Activated T-helper 17 cell treated with anti-CD3 and anti-CD28 coated beads, Interleukin-2, amount 50 U/mL, for 72 hours (primary cell): ENCODE results near the gene UBE2D2. TPM values are rescaled to one million over a fixed set of nuclear protein-coding genes. Genes with fewer than 3 reads are reported as not detected.
"Not testable (repeated sequence)": the region's sequence is repeated elsewhere in the genome, so short reads cannot be mapped to it uniquely, and the experiment has no call there.

Experiments used
- ATAC-seq: fragments of 150-1000 bp; cut with Tn5 transposase; replicated peaks from 2 replicates; pipeline ENCODE4 v1.10.0; 2021; ENCODE audit warnings: mild to moderate bottlenecking, moderate library complexity
- H3K27ac Mint-ChIP-seq: one replicate; pipeline ENCODE4 v1.8.0; 2022; ENCODE audit warnings: mixed read lengths
- H3K27me3 Mint-ChIP-seq: one replicate; pipeline ENCODE4 v1.8.0; 2022; ENCODE audit warnings: mixed read lengths
- H3K36me3 Mint-ChIP-seq: one replicate; pipeline ENCODE4 v1.8.0; 2022; ENCODE audit warnings: low read depth, mild to moderate bottlenecking, mixed read lengths
- H3K4me1 Mint-ChIP-seq: one replicate; pipeline ENCODE4 v1.8.0; 2022; ENCODE audit warnings: mixed read lengths
- H3K4me3 Mint-ChIP-seq: one replicate; pipeline ENCODE4 v1.8.0; 2022; ENCODE audit warnings: mild to moderate bottlenecking, mixed read lengths
- H3K9me3 Mint-ChIP-seq: one replicate; pipeline ENCODE4 v1.8.0; 2022; ENCODE audit warnings: mixed read lengths
- total RNA-seq, 2 donors: library from RNA; stranded (reverse); gene quantifications; one replicate each; pipeline ENCODE4 v1.2.3, GENCODE V29; 2022

UBE2D2 gene
- total RNA-seq, 2 donors from 2014 or later, result 200 to 270 TPM

GRCh38 chr5:139562847-139563246, 1.7 kb downstream of the UBE2D2 start:
- no peak for ATAC-seq
- no peaks in the 10 kb centered on the region for H3K9me3 Mint-ChIP-seq
- H3K4me1 Mint-ChIP-seq, result peaks cover 19% of the 10 kb centered on the region
- no peaks in the 10 kb centered on the region for H3K27me3 Mint-ChIP-seq
- H3K4me3 Mint-ChIP-seq, result peak overlapping the region; percentile 88
- H3K27ac Mint-ChIP-seq, result peak overlapping the region; percentile 91
- H3K36me3 Mint-ChIP-seq, result peaks cover 66% of the 10 kb centered on the region

DNA sequence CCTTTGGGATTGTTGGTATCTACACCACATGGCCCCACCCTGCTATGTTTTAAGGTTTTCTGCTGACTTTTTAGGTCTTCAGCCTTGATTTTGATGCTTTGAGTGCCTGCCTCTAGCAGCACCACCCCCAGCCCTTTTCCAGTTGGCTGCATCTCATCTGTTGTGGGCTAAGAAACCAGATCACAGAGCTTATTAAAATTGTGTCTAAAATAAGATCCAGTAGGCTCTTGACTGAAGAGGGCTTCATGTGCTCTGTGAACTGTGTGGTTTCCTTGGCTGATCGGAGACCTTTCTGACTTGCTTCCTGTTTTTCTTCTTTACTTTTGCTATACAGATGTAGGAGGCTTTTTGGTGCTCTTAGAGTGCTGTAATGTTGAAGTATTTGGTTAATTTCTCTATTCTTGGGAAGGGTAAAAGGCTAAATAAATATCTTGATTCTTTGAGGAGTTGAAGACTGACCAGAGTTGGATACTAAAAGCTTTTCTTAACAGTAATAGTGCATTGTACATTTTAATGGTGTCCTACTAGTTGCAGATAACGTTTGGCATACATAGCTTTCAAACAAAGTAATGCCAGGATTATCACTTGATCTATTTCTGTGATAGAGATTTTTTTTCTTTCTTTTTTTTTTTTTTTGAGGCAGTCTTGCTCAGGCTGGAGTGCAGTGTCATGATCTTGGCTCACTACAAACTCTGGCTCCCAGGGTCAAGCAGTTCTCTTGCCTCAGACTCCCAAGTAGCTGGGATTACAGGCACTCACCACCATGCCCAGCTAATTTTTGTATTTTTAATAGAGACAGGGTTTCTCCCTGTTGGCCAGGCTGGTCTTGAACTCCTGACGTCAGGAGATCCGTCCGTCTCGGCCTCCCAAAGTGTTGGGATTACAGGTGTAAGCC, 4.5 kb downstream of the UBE2D2 start:
- peak overlapping the region; percentile 88 for H3K4me3 Mint-ChIP-seq
- H3K27me3 Mint-ChIP-seq, result no peaks in the 10 kb centered on the region
- H3K4me1 Mint-ChIP-seq, result peaks cover 25% of the 10 kb centered on the region
- H3K36me3 Mint-ChIP-seq, result peaks cover 93% of the 10 kb centered on the region
- ATAC-seq, result no peak
- no peaks in the 10 kb centered on the region for H3K9me3 Mint-ChIP-seq
- peak overlapping the region; percentile 89 for H3K27ac Mint-ChIP-seq

DNA sequence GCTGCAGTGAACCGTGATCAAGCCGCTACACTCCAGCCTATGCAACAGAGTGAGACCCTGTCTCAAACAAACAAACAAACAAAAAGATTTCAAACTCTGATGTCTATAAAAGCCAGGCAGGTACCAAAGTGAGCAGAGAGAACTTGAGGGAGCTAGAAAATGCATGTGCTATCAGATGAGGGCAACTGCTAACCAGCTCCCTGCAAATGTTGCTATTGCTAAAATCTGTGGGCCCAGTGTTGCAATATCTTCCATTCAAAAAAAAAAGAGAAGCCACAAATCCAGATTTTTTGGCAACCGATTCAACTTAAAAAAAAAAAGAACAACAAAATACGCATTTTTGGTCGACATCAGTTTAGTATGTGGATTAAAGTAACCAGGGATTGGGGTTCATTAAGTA, 5.5 kb downstream of the UBE2D2 start:
- Mint-ChIP-seq H3K27ac (peak overlapping the region; percentile 89), H3K4me1 (peaks cover 26% of the 10 kb centered on the region)

GRCh38 chr5:139569270-139569955, 8.3 kb downstream of the UBE2D2 start:
- Mint-ChIP-seq H3K4me1 (peaks cover 31% of the 10 kb centered on the region), H3K4me3 (peak overlapping the region; percentile 24), H3K9me3 (no peaks in the 10 kb centered on the region), H3K27ac (peak overlapping the region; percentile 46), H3K27me3 (no peaks in the 10 kb centered on the region), H3K36me3 (peaks cover 95% of the 10 kb centered on the region)
- ATAC-seq, result no peak

More for the DNA sequence above, 5.5 kb downstream of the UBE2D2 start:
- Mint-ChIP-seq H3K4me3 (peak overlapping the region; percentile 88), H3K9me3 (no peaks in the 10 kb centered on the region), H3K36me3 (peaks cover 99% of the 10 kb centered on the region), H3K27me3 (no peaks in the 10 kb centered on the region)
- ATAC-seq, result no peak

DNA sequence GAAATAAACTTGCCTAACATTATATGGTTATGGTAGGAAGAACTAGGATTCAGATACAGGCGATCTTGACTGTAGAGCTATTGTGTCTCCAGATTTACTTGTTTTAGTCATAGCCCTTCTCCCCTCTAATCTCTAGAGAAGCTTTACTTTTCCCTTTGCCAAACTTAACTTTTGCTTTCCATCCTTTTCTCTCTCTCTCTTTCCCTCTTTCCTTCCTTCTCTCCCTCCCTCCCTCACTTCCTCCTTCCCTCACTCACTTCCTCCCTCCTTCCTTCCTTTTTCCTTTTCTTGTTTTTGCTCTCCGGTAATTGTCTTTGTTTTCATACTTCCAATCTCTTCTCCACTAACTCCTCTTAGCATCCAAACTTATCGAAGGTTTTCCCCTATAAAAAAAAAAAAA, 10.4 kb downstream of the UBE2D2 start:
- Mint-ChIP-seq H3K27ac (peak overlapping the region; percentile 75), H3K9me3 (no peaks in the 10 kb centered on the region), H3K36me3 (peaks cover 86% of the 10 kb centered on the region), H3K4me3 (peak overlapping the region; percentile 43), H3K4me1 (peaks cover 32% of the 10 kb centered on the region), H3K27me3 (no peaks in the 10 kb centered on the region)
- ATAC-seq, result no peak

- H3K4me1 Mint-ChIP-seq, result peaks cover 36% of the 10 kb centered on the region
- no peak for ATAC-seq
Observed at GRCh38 chr5:139571966-139572365, 10.8 kb downstream of the UBE2D2 start.

GRCh38 chr5:139574641-139575312, 13.6 kb downstream of the UBE2D2 start:
- Mint-ChIP-seq H3K4me3 (peak overlapping the region; percentile 57), H3K36me3 (peaks cover 66% of the 10 kb centered on the region), H3K4me1 (peaks cover 45% of the 10 kb centered on the region), H3K27ac (peak overlapping the region; percentile 71), H3K9me3 (no peaks in the 10 kb centered on the region), H3K27me3 (no peaks in the 10 kb centered on the region)
- ATAC-seq, result peak; percentile 30

More at GRCh38 chr5:139571966-139572365, 10.8 kb downstream of the UBE2D2 start:
- H3K27ac Mint-ChIP-seq, result peak overlapping the region; percentile 75
- no peaks in the 10 kb centered on the region for H3K27me3 Mint-ChIP-seq
- H3K9me3 Mint-ChIP-seq, result no peaks in the 10 kb centered on the region
- H3K36me3 Mint-ChIP-seq, result peaks cover 86% of the 10 kb centered on the region
- peak overlapping the region; percentile 43 for H3K4me3 Mint-ChIP-seq

GRCh38 chr5:139575313-139575646, 14.1 kb downstream of the UBE2D2 start:
- Mint-ChIP-seq H3K4me1 (peaks cover 42% of the 10 kb centered on the region), H3K27ac (peak overlapping the region; percentile 60), H3K4me3 (peak overlapping the region; percentile 57), H3K36me3 (peaks cover 61% of the 10 kb centered on the region), H3K9me3 (no peaks in the 10 kb centered on the region), H3K27me3 (no peaks in the 10 kb centered on the region)
- ATAC-seq, result no peak

DNA sequence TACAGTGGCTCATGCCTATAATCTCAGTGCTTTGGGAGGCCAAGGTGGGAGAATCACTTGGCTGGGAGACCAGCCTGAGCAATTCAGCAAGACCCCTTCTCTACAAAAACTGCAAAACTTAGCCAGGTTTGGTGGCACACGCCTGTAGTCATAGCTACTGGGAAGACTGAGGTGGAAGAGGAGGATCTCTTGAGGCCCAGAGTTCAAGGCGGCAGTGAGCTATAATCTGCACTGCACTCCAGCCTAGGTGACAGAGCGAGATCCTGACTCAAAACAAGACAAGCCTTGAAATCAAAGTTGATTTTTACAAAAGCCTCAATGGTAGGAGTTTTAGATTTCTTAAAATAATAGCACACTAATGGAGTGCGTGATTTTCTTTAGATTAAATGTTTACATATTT, 14.6 kb downstream of the UBE2D2 start:
- Mint-ChIP-seq H3K27me3 (no peaks in the 10 kb centered on the region), H3K4me3 (peak overlapping the region; percentile 57), H3K9me3 (no peaks in the 10 kb centered on the region), H3K36me3 (peaks cover 59% of the 10 kb centered on the region), H3K27ac (peak overlapping the region; percentile 60), H3K4me1 (peaks cover 42% of the 10 kb centered on the region)
- peak; percentile 72 for ATAC-seq

DNA sequence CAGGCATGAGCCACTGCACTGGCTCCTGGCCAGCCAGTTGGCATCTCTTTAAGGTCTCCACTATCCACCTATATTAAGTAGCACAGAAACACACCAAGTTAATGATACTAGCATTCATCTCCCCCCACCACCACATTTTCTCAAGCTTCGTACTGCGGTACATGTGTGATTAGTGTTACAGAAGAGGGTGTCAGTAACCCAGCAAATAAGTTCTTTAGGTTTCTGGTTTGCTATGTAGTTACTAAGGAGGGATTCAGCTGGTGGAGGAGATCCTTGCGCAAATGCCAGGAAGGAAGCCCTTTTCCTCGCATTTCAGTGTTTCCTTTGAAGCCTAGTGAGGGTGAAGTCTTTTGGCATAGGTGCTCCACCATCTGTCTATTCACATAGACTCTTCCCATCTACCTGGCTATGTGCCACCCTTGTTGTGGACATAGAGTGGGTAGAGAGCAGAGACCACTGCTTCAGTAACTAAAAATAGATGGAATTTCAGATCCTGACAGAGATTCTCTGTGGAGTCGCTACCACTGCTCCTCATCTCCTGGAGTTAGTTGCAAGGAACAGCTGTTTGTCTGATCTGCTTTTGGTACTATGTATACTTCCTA, 16.7 kb downstream of the UBE2D2 start:
- peak overlapping the region; percentile 67 for H3K27ac Mint-ChIP-seq
- ATAC-seq, result no peak
- H3K4me1 Mint-ChIP-seq, result peaks cover 32% of the 10 kb centered on the region
- H3K9me3 Mint-ChIP-seq, result no peaks in the 10 kb centered on the region
- no peaks in the 10 kb centered on the region for H3K27me3 Mint-ChIP-seq
- peak overlapping the region; percentile 57 for H3K4me3 Mint-ChIP-seq
- peaks cover 55% of the 10 kb centered on the region for H3K36me3 Mint-ChIP-seq

GRCh38 chr5:139578325-139578724, 17.2 kb downstream of the UBE2D2 start:
- no peak for ATAC-seq

GRCh38 chr5:139582181-139582580, 21.0 kb downstream of the UBE2D2 start:
- H3K9me3 Mint-ChIP-seq, result not testable (repeated sequence)

More at GRCh38 chr5:139578325-139578724, 17.2 kb downstream of the UBE2D2 start:
- H3K4me3 Mint-ChIP-seq, result peak overlapping the region; percentile 57
- H3K9me3 Mint-ChIP-seq, result no peaks in the 10 kb centered on the region
- H3K27me3 Mint-ChIP-seq, result no peaks in the 10 kb centered on the region
- H3K4me1 Mint-ChIP-seq, result peaks cover 32% of the 10 kb centered on the region
- peaks cover 55% of the 10 kb centered on the region for H3K36me3 Mint-ChIP-seq
- H3K27ac Mint-ChIP-seq, result peak overlapping the region; percentile 20

DNA sequence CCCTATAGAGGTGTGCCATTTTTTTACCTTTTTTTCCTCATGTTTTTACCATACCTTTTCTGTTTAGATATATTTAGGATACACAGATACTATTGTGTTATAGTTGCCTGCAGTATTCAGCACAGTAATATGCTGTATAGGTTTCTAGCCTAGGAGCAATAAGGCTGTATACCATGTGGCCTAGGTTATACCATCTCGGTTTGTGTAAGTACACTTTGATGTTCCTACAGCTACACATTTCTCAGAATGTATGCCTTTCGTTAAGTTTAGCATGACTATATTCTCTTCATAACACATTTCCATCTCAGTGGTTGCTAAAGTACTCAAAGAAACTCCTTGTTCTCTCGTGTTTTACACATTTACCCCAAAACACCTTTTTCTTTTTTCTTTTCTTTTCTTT, 23.0 kb downstream of the UBE2D2 start:
- Mint-ChIP-seq H3K4me1 (peaks cover 16% of the 10 kb centered on the region), H3K4me3 (no peak overlapping the region), H3K9me3 (no peaks in the 10 kb centered on the region), H3K27ac (no peak overlapping the region), H3K27me3 (no peaks in the 10 kb centered on the region), H3K36me3 (peaks cover 74% of the 10 kb centered on the region)
- ATAC-seq, result peak; percentile 95

More at GRCh38 chr5:139582181-139582580, 21.0 kb downstream of the UBE2D2 start:
- Mint-ChIP-seq H3K4me1 (peaks cover 27% of the 10 kb centered on the region), H3K36me3 (peaks cover 65% of the 10 kb centered on the region)
- not testable (repeated sequence) for ATAC-seq, H3K27ac Mint-ChIP-seq, H3K27me3 Mint-ChIP-seq, H3K4me3 Mint-ChIP-seq

- Mint-ChIP-seq H3K36me3 (peaks cover 77% of the 10 kb centered on the region), H3K4me1 (peaks cover 26% of the 10 kb centered on the region), H3K27ac (peak overlapping the region; percentile 38)
- H3K9me3 Mint-ChIP-seq, ATAC-seq, H3K4me3 Mint-ChIP-seq, H3K27me3 Mint-ChIP-seq: not testable (repeated sequence)
Observed at GRCh38 chr5:139588116-139588515, 27.0 kb downstream of the UBE2D2 start.
